Naive thymus-derived CD4-positive, alpha-beta T cell (primary cell): Measurements from ENCODE around the gene C1QTNF3. TPM values are rescaled to one million over a fixed set of nuclear protein-coding genes. Genes with fewer than 3 reads are reported as not detected.

Experiments
- ATAC-seq: fragments of 150-1000 bp; cut with Tn5 transposase; 2 replicates; pipeline ENCODE4 v1.10.0; 2021; ENCODE audit warnings: mild to moderate bottlenecking, moderate library complexity
- CTCF ChIA-PET: fragments of 350-600 bp; sonication (Branson Sonifier 250); formaldehyde crosslinking; loops from one replicate; lab custom pipeline; 2021; ENCODE audit warnings: antibody characterized with exemption; lab: Charles Lee
- POLR2A ChIA-PET: fragments of 350-600 bp; sonication (Branson Sonifier 250); formaldehyde crosslinking; loops from one replicate; lab custom pipeline; 2021; ENCODE audit warnings: antibody characterized with exemption, inconsistent platforms; lab: Charles Lee
- DNase-seq, 9 donors: peaks; one replicate each; pipeline versions ENCODE4 v3.0.0 to v3.0.0-alpha.2; 2020 to 2022; ENCODE audit warnings: mixed read lengths in 1 of 9
- H3K27ac ChIP-seq: one replicate; pipeline ENCODE4 v1.7.0; 2013; ENCODE audit warnings: mild to moderate bottlenecking, low read depth, low read length, moderate library complexity
- H3K27me3 ChIP-seq, 2 donors: one replicate each; pipeline ENCODE4 v1.7.0; 2013; ENCODE audit warnings: low read length in 2 of 2, mild to moderate bottlenecking in 2 of 2, moderate library complexity in 2 of 2; ENCODE audit not compliant: control insufficient read depth in 2 of 2, insufficient read depth in 2 of 2
- H3K36me3 ChIP-seq, 3 experiments: 1 replicate in 2 of 3; 2 replicates in 1 of 3; pipeline ENCODE4 v1.7.0; 2013; ENCODE audit warnings: low read length in 3 of 3, mild to moderate bottlenecking in 3 of 3, moderate library complexity in 1 of 3; ENCODE audit not compliant: insufficient read depth in 3 of 3, control insufficient read depth in 2 of 3
- H3K4me1 ChIP-seq, 2 donors: one replicate each; pipeline ENCODE4 v1.7.0; 2013; ENCODE audit warnings: low read length in 2 of 2, mild to moderate bottlenecking in 2 of 2, moderate library complexity in 1 of 2; ENCODE audit not compliant: control insufficient read depth in 2 of 2, insufficient read depth in 2 of 2
- H3K4me3 ChIP-seq: 2 replicates; pipeline ENCODE4 v1.7.0; 2013; ENCODE audit warnings: mild to moderate bottlenecking, low read length
- H3K9me3 ChIP-seq, 3 experiments: 1 replicate in 2 of 3; 2 replicates in 1 of 3; pipeline ENCODE4 v1.7.0; 2013; ENCODE audit warnings: low read length in 3 of 3; ENCODE audit not compliant: control insufficient read depth in 2 of 3
- H3K27ac Mint-ChIP-seq, 9 donors: one replicate each; pipeline ENCODE4 v1.8.0; 2020 to 2022; ENCODE audit warnings: mixed read lengths in 9 of 9, mild to moderate bottlenecking in 8 of 9, moderate library complexity in 5 of 9, inconsistent platforms in 2 of 9
- H3K27me3 Mint-ChIP-seq, 5 donors: one replicate each; pipeline ENCODE4 v1.8.0; 2021 to 2022; ENCODE audit warnings: mixed read lengths in 5 of 5, mild to moderate bottlenecking in 1 of 5
- H3K36me3 Mint-ChIP-seq, 5 donors: one replicate each; pipeline ENCODE4 v1.8.0; 2020 to 2022; ENCODE audit warnings: mixed read lengths in 5 of 5, mild to moderate bottlenecking in 3 of 5, inconsistent platforms in 1 of 5
- H3K4me1 Mint-ChIP-seq, 7 donors: one replicate each; pipeline ENCODE4 v1.8.0; 2020 to 2022; ENCODE audit warnings: mixed read lengths in 7 of 7, mild to moderate bottlenecking in 3 of 7, inconsistent platforms in 1 of 7
- H3K4me3 Mint-ChIP-seq, 10 donors: one replicate each; pipeline ENCODE4 v1.8.0; 2020 to 2022; ENCODE audit warnings: mild to moderate bottlenecking in 10 of 10, mixed read lengths in 10 of 10, moderate library complexity in 6 of 10, inconsistent platforms in 2 of 10
- H3K9me3 Mint-ChIP-seq, 11 donors: one replicate each; pipeline ENCODE4 v1.8.0; 2020 to 2022; ENCODE audit warnings: mixed read lengths in 11 of 11, mild to moderate bottlenecking in 4 of 11, inconsistent platforms in 1 of 11, moderate library complexity in 1 of 11
- intact Hi-C, 2 donors: fragments of 100-400 bp; cut with micrococcal nuclease; formaldehyde crosslinking; loops; one replicate each; pipeline ENCODE4 v1.15.1; 2023
- polyA plus RNA-seq, 2 donors: library from polyadenylated mRNA; unstranded; fragments of 300-500 nt; fragmentation: Illumina TruSeq; gene quantifications; one replicate each; pipeline ENCODE4 v1.2.3, GENCODE V29; 2021
- total RNA-seq, 6 experiments: library from RNA in 5 of 6; stranded (reverse) in 5 of 6; gene quantifications; 1 replicate in 5 of 6; 2 replicates in 1 of 6; pipeline ENCODE4 v1.2.3 and lab custom pipeline; 2021 to 2026

Gene C1QTNF3
- total and polyA plus RNA-seq, 7 experiments from 2014 or later: 0.32 to 8.8 (median 5.8) TPM

DNA sequence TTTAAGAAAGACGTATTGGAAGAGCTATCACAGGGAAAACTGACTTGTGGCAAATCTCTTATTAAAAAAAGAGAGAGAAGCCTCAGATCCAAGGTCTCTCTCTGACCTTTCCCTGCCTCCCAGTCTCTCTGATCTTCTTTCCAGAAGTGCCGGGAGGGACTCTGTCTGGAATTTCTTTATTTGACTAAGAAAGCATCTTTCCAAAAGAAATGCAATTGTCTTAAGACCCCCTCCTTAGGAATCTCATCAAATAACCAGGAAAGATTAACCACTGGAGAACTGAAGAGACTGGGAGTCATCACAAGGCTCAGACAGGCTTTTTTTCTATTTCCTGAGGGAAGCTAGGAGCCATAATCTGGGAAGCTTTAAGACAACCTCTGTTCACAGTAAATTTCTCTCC lies 4.6 kb downstream of the C1QTNF3 start:
- Mint-ChIP-seq H3K27ac (no peak overlapping the region), H3K4me3 (no peak overlapping the region), H3K27me3 (no peaks in the 10 kb centered on the region), H3K4me1 (peaks cover 0 to 11% (median 0%) of the 10 kb centered on the region in 7 donors), H3K36me3 (peaks cover 6 to 48% (median 13%) of the 10 kb centered on the region in 5 donors), H3K9me3 (peaks cover 0 to 2% (median 0%) of the 10 kb centered on the region in 11 donors)
- intact Hi-C loops: no loop called here
- ChIA-PET CTCF (no interaction called here), POLR2A (no interaction called here)
- Histone ChIP-seq H3K9me3 (no peaks in the 10 kb centered on the region), H3K27ac (no peak overlapping the region), H3K4me3 (no peak overlapping the region), H3K4me1 (no peaks in the 10 kb centered on the region), H3K27me3 (no peaks in the 10 kb centered on the region), H3K36me3 (peaks cover 0 to 25% (median 0%) of the 10 kb centered on the region in 3 experiments)
- ATAC-seq (no peak), DNase-seq (no peak)

DNA sequence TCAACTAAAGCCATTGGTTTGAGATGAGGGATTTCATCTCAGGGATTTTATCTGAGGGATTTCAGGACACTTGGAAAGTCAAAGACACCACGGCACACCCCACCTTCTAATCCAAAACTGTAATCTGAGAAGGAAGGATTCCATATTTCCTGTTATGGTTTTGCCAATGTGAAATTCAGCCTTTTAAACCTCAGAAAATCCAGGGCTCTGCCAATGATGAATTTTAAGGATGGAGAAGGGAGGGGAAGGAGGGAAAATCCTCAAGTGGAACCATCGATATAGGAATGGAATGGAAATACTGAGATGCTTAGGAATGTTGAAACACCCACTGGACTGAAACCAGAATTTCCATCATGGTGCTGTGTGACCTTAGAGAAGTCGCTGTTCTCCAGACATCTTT lies 5.3 kb downstream of the C1QTNF3 start:
- H3K27me3 Mint-ChIP-seq: no peaks in the 10 kb centered on the region

DNA sequence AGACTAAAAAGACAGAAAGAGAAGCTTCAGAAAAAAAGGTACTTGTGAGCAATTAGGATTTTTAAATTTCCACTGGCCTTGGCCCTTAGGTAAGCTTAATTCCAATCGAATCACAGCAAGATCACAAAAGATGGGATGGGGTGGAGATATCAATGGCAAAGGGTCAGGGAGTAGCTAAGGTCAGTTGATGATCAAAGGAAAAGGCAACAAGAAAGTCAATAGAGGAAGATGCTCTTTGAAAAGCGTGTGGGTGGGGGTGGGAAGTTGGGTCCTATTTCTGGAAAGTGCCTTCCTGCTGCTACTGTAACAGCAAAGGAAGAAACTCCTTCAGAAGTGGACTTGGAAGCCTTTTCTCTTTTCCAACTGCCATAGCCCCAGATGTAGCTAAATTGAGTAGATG lies 7.3 kb downstream of the C1QTNF3 start:
- Mint-ChIP-seq H3K27me3 (no peaks in the 10 kb centered on the region), H3K27ac (peak overlapping the region in 1 of 9 donors; percentile 3), H3K4me3 (no peak overlapping the region), H3K4me1 (no peaks in the 10 kb centered on the region), H3K9me3 (peaks cover 0 to 2% (median 0%) of the 10 kb centered on the region in 11 donors), H3K36me3 (peaks cover 10 to 59% (median 24%) of the 10 kb centered on the region in 5 donors)
- Histone ChIP-seq H3K4me3 (no peak overlapping the region), H3K9me3 (no peaks in the 10 kb centered on the region), H3K27me3 (no peaks in the 10 kb centered on the region), H3K36me3 (peaks cover 0 to 29% (median 0%) of the 10 kb centered on the region in 3 experiments), H3K27ac (no peak overlapping the region), H3K4me1 (no peaks in the 10 kb centered on the region)
- intact Hi-C loops: no loop called here
- DNase-seq (no peak), ATAC-seq (no peak)
- ChIA-PET POLR2A (no interaction called here), CTCF (no interaction called here)

More for the DNA sequence above, 5.3 kb downstream of the C1QTNF3 start:
- no peaks in the 10 kb centered on the region for H3K27me3 ChIP-seq
- DNase-seq (no peak), ATAC-seq (no peak)
- Mint-ChIP-seq H3K36me3 (peaks cover 6 to 55% (median 19%) of the 10 kb centered on the region in 5 donors), H3K9me3 (peaks cover 0 to 2% (median 0%) of the 10 kb centered on the region in 11 donors), H3K27ac (no peak overlapping the region), H3K4me3 (no peak overlapping the region), H3K4me1 (peaks cover 0 to 4% (median 0%) of the 10 kb centered on the region in 7 donors)
- intact Hi-C loops: no loop called here
- POLR2A ChIA-PET: no interaction called here
- CTCF ChIA-PET: no interaction called here
- H3K4me3 ChIP-seq: no peak overlapping the region
- H3K9me3 ChIP-seq: no peaks in the 10 kb centered on the region
- no peaks in the 10 kb centered on the region for H3K4me1 ChIP-seq
- H3K36me3 ChIP-seq: peaks cover 0 to 29% (median 0%) of the 10 kb centered on the region in 3 experiments
- H3K27ac ChIP-seq: no peak overlapping the region

DNA sequence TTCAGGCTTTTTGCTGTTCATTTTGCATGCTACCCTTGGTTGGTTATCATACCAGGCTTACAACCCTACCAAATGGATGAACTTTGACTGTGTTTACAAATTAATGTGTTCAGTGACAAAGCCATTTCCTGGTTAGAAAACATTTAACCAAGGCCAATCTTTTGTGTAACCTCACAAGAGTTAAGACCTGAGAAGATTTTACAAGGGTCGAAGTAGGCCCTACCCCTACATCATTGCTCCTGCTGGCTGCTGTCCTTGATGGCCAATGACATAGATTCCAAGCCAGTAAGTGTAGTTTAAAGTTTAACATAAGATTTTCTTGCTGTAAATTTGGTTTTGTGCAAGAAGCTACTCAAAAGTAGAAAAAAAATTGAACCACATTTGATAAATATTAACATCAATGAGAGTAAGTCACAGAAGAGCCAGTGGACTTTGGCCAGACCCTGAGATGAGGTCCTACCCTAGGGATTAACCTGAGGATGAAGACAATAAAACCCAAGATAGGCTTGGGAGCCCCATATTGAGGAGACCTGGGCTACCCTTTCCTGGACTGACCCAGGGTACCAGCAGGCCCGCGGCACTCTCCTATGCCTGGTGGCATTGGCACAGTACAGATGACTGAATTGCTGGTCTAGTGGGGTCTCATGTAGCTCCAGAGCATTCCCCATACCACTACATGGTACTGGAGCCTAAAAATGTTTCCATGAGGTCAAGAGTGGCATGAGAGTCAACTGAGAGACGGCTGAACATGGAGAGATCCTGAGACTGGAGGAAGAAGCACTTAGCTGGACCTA lies 8.3 kb downstream of the C1QTNF3 start:
- H3K9me3 ChIP-seq: no peaks in the 10 kb centered on the region
- no peak overlapping the region for H3K27ac ChIP-seq
- H3K4me3 ChIP-seq: no peak overlapping the region
- H3K4me1 ChIP-seq: no peaks in the 10 kb centered on the region
- peaks cover 10 to 55% (median 29%) of the 10 kb centered on the region in 5 donors for H3K36me3 Mint-ChIP-seq
- H3K4me1 Mint-ChIP-seq: no peaks in the 10 kb centered on the region
- DNase-seq (no peak), ATAC-seq (no peak)
- H3K27me3 Mint-ChIP-seq: no peaks in the 10 kb centered on the region
- H3K36me3 ChIP-seq: peaks cover 0 to 29% (median 0%) of the 10 kb centered on the region in 3 experiments
- ChIA-PET POLR2A (interaction anchor here (1.5 kb wide), 1 partner anchor 13 kb away, joined by 3 read pairs; no protein-coding TSS in a partner anchor), CTCF (no interaction called here)
- no peaks in the 10 kb centered on the region for H3K27me3 ChIP-seq
- peaks cover 0 to 2% (median 0%) of the 10 kb centered on the region in 11 donors for H3K9me3 Mint-ChIP-seq
- intact Hi-C loops: no loop called here
- H3K27ac Mint-ChIP-seq: no peak overlapping the region
- no peak overlapping the region for H3K4me3 Mint-ChIP-seq

DNA sequence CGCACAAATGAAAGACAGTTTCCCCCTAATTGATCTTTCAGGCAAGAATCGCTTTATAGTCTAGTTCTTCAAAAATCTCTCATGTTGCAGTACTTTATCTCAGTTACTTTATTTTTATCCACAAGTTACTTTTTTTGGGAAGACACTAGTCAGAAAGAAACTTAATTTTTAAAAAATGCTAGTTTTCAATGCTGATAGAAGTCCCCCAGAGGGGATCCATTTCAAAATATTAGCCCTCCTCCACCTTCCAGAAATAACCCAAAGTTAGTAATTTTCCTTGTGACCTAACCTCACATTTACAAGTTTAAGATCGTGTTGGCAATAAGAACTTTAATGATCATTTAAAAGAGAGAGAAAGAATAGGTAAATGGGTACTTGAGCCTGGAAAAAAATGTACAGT lies 11.0 kb downstream of the C1QTNF3 start:
- H3K9me3 ChIP-seq: no peaks in the 10 kb centered on the region
- no peak for ATAC-seq
- ChIA-PET POLR2A (no interaction called here), CTCF (no interaction called here)
- H3K4me1 ChIP-seq: no peaks in the 10 kb centered on the region
- DNase-seq: no peak
- H3K4me1 Mint-ChIP-seq: no peaks in the 10 kb centered on the region
- H3K4me3 ChIP-seq: no peak overlapping the region
- no peak overlapping the region for H3K4me3 Mint-ChIP-seq
- H3K27ac ChIP-seq: no peak overlapping the region
- no peaks in the 10 kb centered on the region for H3K27me3 ChIP-seq
- H3K27me3 Mint-ChIP-seq: no peaks in the 10 kb centered on the region
- peak overlapping the region in 1 of 9 donors; percentile 39 for H3K27ac Mint-ChIP-seq
- peaks cover 10 to 46% (median 34%) of the 10 kb centered on the region in 5 donors for H3K36me3 Mint-ChIP-seq
- H3K9me3 Mint-ChIP-seq: peaks cover 0 to 2% (median 0%) of the 10 kb centered on the region in 11 donors
- H3K36me3 ChIP-seq: peaks cover 0 to 29% (median 0%) of the 10 kb centered on the region in 3 experiments
- intact Hi-C loops: no loop called here

DNA sequence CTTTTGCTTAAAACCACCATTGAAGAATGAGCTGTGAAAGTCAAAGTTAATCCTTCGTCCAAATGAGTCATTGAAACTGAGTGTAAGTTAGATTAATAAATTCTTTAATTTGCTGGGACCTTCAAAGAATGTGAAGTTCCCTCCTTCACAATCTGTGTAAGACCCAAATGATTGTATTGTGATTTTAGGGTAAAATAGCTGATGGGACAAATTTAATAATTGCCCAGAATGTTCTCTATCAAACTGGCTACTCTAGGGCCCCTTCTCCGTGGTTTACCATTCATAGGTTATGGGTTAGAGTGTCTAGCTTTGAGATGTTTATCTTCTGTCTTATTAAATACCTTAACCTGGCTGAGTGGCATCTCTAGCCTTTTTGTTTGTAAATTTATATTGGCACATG lies 11.9 kb downstream of the C1QTNF3 start:
- H3K4me1 ChIP-seq: no peaks in the 10 kb centered on the region
- Mint-ChIP-seq H3K9me3 (peaks cover 0 to 2% (median 0%) of the 10 kb centered on the region in 11 donors), H3K27me3 (no peaks in the 10 kb centered on the region), H3K36me3 (peaks cover 10 to 52% (median 35%) of the 10 kb centered on the region in 5 donors), H3K27ac (no peak overlapping the region), H3K4me1 (no peaks in the 10 kb centered on the region), H3K4me3 (no peak overlapping the region)
- H3K9me3 ChIP-seq: no peaks in the 10 kb centered on the region
- DNase-seq: no peak
- no peak overlapping the region for H3K4me3 ChIP-seq
- POLR2A ChIA-PET: no interaction called here
- CTCF ChIA-PET: no interaction called here
- H3K27me3 ChIP-seq: no peaks in the 10 kb centered on the region
- intact Hi-C loops: no loop called here
- no peak for ATAC-seq
- peaks cover 0 to 29% (median 0%) of the 10 kb centered on the region in 3 experiments for H3K36me3 ChIP-seq
- no peak overlapping the region for H3K27ac ChIP-seq
